Measurements from ENCODE around the gene ITGB4. TPM values are rescaled to one million over a fixed set of nuclear protein-coding genes. Genes with fewer than 3 reads are reported as not detected.

Gene ITGB4
- total RNA-seq, 1 experiment from 2014 or later: not detected

DNA sequence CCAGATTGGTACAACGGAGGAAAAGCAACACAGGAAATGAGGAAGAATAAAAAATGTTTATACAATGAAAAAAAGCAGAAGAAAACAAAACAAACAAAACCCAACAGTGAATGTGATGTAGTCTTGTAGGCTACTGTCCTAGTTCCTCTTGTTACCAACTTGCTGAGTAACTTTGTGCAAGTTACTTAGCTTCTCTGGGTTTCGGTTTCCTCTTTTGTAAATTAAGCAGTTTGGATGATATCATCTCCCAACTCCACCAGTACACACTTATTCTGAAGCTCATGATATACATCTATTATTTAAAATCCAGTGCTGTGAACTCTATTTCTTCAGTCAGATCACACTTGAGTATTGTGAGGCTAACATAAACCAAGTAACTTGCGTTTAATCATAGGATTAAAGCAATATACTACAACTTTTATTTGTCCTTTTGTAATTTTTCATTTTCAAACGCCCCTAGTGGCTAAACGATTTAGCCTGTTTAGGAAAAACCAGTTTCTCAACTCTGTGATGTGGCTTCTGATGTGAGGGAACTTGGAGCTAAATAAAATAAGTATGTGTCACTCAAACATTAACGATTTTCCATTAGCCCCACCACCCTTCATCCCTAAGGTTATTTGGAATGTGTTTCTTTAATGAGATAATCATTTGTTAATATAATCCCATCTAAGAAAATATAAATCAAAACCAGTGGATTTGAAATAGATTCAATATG is 62.0 kb downstream of the ITGB4 start:
- H3K36me3 ChIP-seq: peaks cover 9% of the 10 kb centered on the region
- no peak for DNase-seq
- peak overlapping the region; percentile 21 for H3K4me3 ChIP-seq
- no peaks in the 10 kb centered on the region for H3K9me3 ChIP-seq
- no peaks in the 10 kb centered on the region for H3K27me3 ChIP-seq

DNA sequence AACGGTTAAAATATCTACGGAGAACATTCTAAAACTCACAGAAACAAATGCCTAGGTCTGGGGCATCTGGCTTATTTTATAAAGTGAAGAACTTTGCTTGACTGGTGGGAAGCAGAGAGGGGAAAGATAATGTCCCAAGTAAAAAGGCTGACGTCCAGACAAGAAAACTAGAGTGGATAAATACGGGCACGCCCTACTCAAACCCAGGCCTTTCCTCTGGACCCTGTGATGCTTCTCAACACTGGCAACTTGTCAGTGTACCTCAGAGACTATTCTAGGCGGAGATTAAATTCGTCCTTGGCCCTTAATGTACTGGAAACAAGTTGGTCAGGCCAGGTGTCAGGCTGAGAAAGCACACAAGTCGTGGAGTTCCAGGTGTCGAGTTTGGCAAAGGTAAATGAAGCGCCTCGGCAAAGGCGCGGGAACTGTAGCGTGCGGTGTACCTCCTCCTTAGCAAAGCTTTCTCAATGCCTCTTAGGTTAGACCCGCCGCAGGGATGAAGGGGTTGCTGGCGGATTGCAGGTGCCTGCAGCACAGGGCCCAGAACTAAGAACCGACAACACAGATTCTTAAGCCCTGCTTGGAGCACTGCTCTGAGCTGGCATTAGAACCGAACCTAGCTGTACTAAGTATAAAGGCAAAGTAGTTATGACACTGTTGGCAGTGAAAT is 62.7 kb downstream of the ITGB4 start:
- DNase-seq: no peak

DNA sequence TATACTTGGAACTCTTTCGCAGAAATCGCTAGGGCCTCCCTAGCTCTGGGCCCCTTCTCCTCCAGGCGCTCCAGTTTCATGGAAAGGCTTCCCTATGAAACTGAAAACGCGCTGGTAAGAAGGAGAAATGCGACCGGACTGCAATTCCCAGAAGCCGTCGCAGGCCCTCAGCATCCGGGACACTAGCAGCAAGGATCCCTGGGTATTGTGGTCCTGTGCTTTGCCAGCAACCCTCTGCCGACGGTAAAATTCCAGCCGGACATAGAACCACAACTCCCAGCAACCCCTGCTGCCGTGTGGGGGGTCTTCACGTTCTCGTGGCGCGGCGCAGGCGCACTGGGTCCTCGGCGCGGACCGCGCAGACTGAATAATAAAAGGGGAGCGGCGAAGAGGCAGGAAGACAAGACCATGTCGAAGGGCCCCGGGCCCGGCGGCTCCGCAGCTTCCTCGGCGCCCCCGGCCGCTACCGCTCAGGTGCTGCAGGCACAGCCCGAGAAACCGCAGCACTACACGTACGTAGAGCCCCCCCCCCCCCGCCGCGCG is 63.3 kb downstream of the ITGB4 start, which contains the start of gene UNK:
Gene UNK (plus strand): TSS at position 334 of the 543 bp plus-strand sequence. CDS start 75 bp downstream, at position 409.
- DNase-seq: peak; percentile 99
- Histone ChIP-seq H3K4me3 (peak within 1 kb of the TSS; percentile 95), H3K9me3 (no peaks in the 10 kb centered on the region), H3K27me3 (no peaks in the 10 kb centered on the region), H3K36me3 (no peaks in the 10 kb centered on the region; the same call in none of the 2 replicates)

More for the DNA sequence above, 62.7 kb downstream of the ITGB4 start:
- Histone ChIP-seq H3K27me3 (no peaks in the 10 kb centered on the region), H3K4me3 (peak overlapping the region; percentile 95), H3K9me3 (no peaks in the 10 kb centered on the region), H3K36me3 (peaks cover 2% of the 10 kb centered on the region)

DNA sequence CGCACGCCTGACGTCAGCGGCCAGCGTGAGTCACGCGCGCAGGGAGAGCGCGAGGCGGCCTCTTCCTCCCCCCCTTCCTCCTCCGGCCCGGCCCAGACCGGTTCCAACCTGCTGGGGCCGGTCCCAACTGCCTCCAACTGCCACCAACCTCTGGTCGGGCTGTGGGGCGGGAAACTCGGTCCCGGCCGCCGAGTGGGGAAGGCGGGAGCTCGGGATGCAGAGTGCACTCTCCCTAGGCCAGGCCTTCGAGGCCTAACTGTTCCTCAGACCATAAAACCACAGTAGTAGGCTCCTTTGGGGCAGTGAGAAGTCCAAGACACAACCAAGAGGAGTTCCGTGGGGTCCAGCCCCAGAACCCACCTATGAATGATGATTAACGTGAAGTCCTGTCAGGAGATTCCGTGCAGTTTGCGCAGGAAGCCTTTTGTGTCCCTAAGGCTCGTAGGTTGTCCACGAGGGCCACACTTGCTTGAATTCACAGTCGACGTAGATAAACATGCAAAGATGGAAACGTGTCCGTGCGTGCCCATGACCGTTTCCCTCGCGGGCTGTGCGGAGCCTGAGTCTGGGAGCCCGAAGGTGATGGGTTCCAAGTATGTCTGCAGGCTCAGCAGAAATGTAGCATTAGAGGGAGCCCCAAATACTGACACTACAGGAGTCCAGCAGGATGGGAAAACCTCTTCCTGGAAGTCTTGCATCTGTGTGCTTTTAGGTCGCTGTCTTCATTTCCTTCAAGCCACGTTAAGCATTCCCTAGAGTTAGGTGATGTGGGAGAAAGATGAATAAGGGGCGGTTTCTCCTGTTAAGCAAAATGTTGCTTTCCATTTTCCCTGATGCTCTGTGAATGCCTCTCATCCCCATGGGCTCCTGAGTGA is 64.0 kb downstream of the ITGB4 start:
- H3K4me3 ChIP-seq: peak overlapping the region; percentile 95

DNA sequence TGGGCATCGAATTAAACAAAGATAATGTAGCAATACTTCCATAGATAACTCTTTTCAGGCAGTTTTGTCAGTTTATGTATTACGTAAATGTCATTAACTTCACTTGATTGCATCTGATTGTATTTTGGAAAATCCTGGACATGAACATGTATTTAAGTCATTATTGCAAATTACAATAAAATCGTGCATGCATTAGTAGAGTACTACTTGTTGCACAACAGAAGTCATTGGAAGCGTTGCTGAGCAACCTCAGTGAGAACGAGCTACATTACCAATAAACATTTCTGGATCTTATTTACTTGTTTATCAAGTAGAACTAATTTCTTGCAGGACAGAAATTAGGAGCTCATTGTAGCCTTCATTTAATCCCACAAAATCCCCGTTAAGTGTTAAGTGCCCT is 70.0 kb downstream of the ITGB4 start:
- Histone ChIP-seq H3K36me3 (peaks cover 47% of the 10 kb centered on the region), H3K27me3 (no peaks in the 10 kb centered on the region), H3K4me3 (no peak overlapping the region), H3K9me3 (no peaks in the 10 kb centered on the region)
- DNase-seq: no peak

More for the DNA sequence above, 64.0 kb downstream of the ITGB4 start:
- no peaks in the 10 kb centered on the region for H3K9me3 ChIP-seq
- DNase-seq: peak; percentile 94
- peaks cover 5% of the 10 kb centered on the region for H3K36me3 ChIP-seq
- H3K27me3 ChIP-seq: no peaks in the 10 kb centered on the region

DNA sequence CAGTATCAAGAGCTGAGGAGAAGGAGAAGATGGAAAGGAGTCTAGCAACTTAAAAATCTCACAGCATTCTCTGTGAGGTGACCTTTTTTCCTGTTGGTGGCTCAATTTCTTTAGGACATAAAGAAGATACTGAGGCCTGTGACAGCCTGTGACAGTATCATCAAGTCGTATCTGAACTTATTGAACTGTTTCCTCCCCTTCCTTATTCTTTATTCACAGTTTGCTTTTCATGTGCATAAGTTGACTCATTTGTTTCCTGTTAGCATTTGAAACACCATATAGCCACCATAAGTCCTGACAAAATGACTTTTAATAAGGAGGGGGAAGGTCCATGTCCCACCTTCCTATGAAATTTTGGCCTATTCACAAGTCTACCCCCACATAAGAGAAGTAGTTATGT is 72.2 kb downstream of the ITGB4 start:
- H3K36me3 ChIP-seq: peaks cover 61% of the 10 kb centered on the region
- no peaks in the 10 kb centered on the region for H3K27me3 ChIP-seq
- H3K4me3 ChIP-seq: no peak overlapping the region
- H3K9me3 ChIP-seq: no peaks in the 10 kb centered on the region
- no peak for DNase-seq

DNA sequence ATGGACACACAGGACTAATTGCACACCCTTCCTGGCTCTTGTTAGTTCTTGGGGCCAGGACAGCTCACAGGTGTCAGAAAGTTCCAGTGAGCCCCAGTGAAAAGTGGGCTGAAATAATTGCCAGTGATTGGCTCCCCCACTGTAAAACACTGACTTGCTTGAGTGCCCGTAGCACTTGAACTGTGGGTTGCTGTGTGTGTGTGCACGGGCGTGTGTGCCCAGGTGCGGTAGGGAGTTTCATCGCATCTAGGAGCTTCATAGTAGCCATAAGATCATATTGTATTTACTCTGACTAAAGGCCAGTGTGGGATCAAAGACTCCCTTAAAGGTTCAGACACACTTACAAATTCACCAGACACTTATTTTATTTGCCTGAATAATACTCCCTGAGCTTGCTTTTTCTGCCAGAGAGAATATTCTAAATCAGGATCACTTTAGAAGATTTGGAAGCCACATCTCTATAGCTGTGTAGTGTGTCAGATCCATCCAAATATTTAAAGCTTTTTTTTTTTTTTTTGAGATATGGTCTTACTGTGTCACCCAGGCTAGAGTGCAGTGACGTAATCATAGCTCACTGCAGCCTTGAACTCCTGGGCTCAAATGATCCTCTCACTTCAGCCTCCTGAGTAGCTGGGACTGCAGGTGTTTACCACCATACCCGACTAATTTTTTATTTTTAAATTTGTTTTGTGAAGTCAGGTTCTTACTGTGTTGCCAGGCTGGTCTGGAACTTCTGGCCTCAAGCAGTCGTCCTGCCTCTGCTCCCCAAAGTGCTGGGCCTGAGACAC is 74.8 kb downstream of the ITGB4 start:
- Histone ChIP-seq H3K4me3 (no peak overlapping the region), H3K27me3 (no peaks in the 10 kb centered on the region), H3K36me3 (peaks cover 61% of the 10 kb centered on the region), H3K9me3 (no peaks in the 10 kb centered on the region)
- DNase-seq: no peak

DNA sequence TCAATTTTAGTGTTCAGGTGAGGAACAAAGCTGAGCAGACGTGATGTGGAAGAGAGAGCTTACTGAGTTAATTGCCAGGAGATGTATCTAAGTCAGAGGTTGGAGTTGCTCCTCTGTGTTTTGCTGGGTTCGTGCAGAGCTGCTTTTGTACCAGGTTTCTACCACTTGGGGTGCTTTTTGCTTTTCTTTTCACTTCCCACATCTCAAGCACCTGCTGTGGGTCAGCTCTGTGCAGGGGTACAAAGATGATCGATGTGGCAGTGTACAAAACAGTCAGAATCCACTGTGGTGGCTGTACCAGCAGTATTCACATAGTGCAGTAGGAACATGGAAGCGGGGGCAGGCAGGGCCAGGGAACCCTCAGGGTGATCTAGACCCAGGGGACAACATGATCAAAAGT is 78.1 kb downstream of the ITGB4 start:
- H3K9me3 ChIP-seq: no peaks in the 10 kb centered on the region
- no peak for DNase-seq
- no peak overlapping the region for H3K4me3 ChIP-seq
- no peaks in the 10 kb centered on the region for H3K27me3 ChIP-seq
- peaks cover 39% of the 10 kb centered on the region for H3K36me3 ChIP-seq

DNA sequence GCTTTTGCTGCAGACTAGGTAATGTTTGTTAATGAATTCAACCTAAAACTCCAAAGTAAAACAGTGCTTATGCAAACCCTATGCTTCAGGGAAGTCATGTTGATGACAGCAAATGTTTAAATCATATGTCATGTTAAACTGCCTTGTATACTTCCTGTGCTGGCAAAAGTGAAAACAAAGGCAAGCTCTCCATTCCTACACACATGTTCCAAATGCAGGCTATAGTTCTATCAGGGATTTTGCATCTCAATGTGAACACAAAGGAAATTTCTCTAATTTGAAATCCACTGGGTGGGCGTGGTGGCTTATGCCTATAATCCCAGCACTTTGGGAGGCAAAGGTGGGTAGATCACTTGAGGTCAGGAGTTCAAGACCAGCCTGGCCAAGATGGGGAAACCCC is 82.6 kb downstream of the ITGB4 start:
- peaks cover 21% of the 10 kb centered on the region for H3K36me3 ChIP-seq
- no peak overlapping the region for H3K4me3 ChIP-seq
- H3K9me3 ChIP-seq: no peaks in the 10 kb centered on the region
- no peaks in the 10 kb centered on the region for H3K27me3 ChIP-seq
- no peak for DNase-seq

DNA sequence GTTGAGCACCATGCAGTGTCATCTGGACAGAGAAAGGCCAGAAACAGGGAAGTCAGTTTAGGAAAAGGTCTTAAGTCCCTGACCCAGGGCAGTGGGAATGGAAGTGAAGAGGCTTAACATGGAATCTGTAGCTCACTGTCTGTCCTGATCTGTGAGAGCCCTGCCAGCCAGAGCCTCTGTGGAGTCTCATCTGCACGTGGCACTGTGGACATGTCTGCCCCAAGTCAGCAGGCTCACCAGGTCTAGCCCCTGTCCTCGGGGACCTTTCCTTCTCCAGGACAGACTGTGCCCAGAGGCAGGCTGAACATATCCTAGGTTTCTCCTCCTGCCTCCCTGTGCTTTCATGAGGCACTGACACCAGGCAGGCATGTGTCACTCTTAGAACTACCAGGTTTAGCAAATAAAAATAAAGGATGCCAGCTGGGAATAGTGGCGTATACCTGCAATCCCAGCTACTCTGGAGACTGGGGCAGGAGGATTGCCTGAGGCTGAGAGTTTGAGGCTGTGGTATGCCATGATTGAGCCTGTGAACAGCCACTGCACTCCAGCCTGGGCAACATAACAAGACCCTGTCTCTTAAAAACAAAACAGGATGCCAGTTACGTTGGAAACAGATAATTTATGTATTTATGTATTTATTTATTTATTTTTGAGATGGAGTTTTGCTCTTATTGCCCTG is 85.7 kb downstream of the ITGB4 start:
- H3K36me3 ChIP-seq: peaks cover 38% of the 10 kb centered on the region
- DNase-seq: no peak
- no peaks in the 10 kb centered on the region for H3K9me3 ChIP-seq
- no peak overlapping the region for H3K4me3 ChIP-seq
- H3K27me3 ChIP-seq: no peaks in the 10 kb centered on the region

Other genes starting within 250 kb of the ITGB4 start
- 3.9 and 7.8 TPM in 2 replicates for gene CASKIN2, start 205.9 kb upstream of the ITGB4 start, total RNA-seq (2014; rRNA removed; shearing (Covaris generic); ENCODE audit: low replicate concordance)
- 34.6 and 83.8 TPM in 2 replicates for gene TSEN54, start 204.9 kb upstream of the ITGB4 start, total RNA-seq (2014; rRNA removed; shearing (Covaris generic); ENCODE audit: low replicate concordance)
- gene LLGL2, start 195.8 kb upstream of the ITGB4 start, total RNA-seq (2014; rRNA removed; shearing (Covaris generic); ENCODE audit: low replicate concordance): 0.39 and 3.9 TPM in 2 replicates
- gene MYO15B, start 133.7 kb upstream of the ITGB4 start, total RNA-seq (2014; rRNA removed; shearing (Covaris generic); ENCODE audit: low replicate concordance): 0.15 and 4.7 TPM in 2 replicates
- gene SMIM5, start 88.0 kb upstream of the ITGB4 start, total RNA-seq (2014; rRNA removed; shearing (Covaris generic); ENCODE audit: low replicate concordance): 0.69 TPM in 1 of 2 replicates, not detected in the other
- 16.8 and 23.0 TPM in 2 replicates for gene RECQL5, start 54.3 kb upstream of the ITGB4 start, total RNA-seq (2014; rRNA removed; shearing (Covaris generic); ENCODE audit: low replicate concordance)
- 105 and 108 TPM in 2 replicates for gene SAP30BP, start 54.1 kb upstream of the ITGB4 start, total RNA-seq (2014; rRNA removed; shearing (Covaris generic); ENCODE audit: low replicate concordance)
- gene GALK1, start 43.7 kb downstream of the ITGB4 start, total RNA-seq (2014; rRNA removed; shearing (Covaris generic); ENCODE audit: low replicate concordance): 30.4 and 51.1 TPM in 2 replicates
- gene UNK, start 63.3 kb downstream of the ITGB4 start, total RNA-seq (2014; rRNA removed; shearing (Covaris generic); ENCODE audit: low replicate concordance): 16.0 and 48.1 TPM in 2 replicates
- 0.20 and 0.23 TPM in 2 replicates for gene UNC13D, start 122.9 kb downstream of the ITGB4 start, total RNA-seq (2014; rRNA removed; shearing (Covaris generic); ENCODE audit: low replicate concordance)
- gene WBP2, start 133.9 kb downstream of the ITGB4 start, total RNA-seq (2014; rRNA removed; shearing (Covaris generic); ENCODE audit: low replicate concordance): 6.6 and 7.9 TPM in 2 replicates
- 40.4 and 54.2 TPM in 2 replicates for gene TRIM47, start 157.1 kb downstream of the ITGB4 start, total RNA-seq (2014; rRNA removed; shearing (Covaris generic); ENCODE audit: low replicate concordance)
- 27.6 and 49.4 TPM in 2 replicates for gene TRIM65, start 175.5 kb downstream of the ITGB4 start, total RNA-seq (2014; rRNA removed; shearing (Covaris generic); ENCODE audit: low replicate concordance)
- gene MRPL38, start 183.4 kb downstream of the ITGB4 start, total RNA-seq (2014; rRNA removed; shearing (Covaris generic); ENCODE audit: low replicate concordance): 75.8 and 100 TPM in 2 replicates
- gene FBF1, start 219.6 kb downstream of the ITGB4 start, total RNA-seq (2014; rRNA removed; shearing (Covaris generic); ENCODE audit: low replicate concordance): 13.4 and 15.2 TPM in 2 replicates

Measured in MG63 (cell line).